PC-3 (cell line): Measurements from ENCODE around the gene LRRC75A.

Experiments
- EZH2phosphoT487 ChIP-seq: fragments of 300-600 bp; sonication (generic); IDR thresholded peaks from 2 replicates; pipeline ENCODE4 v1.6.1; 2018; ENCODE audit warnings: mild to moderate bottlenecking, antibody characterized with exemption, low read length, borderline replicate concordance
- TF ChIP-seq, protein P1 (sequence below): fragments of 300-600 bp; sonication (generic); conservative IDR thresholded peaks from 2 replicates; pipeline ENCODE4 v1.5.1; 2017; ENCODE audit warnings: antibody characterized with exemption, low read depth, mild to moderate bottlenecking, low read length

DNA sequence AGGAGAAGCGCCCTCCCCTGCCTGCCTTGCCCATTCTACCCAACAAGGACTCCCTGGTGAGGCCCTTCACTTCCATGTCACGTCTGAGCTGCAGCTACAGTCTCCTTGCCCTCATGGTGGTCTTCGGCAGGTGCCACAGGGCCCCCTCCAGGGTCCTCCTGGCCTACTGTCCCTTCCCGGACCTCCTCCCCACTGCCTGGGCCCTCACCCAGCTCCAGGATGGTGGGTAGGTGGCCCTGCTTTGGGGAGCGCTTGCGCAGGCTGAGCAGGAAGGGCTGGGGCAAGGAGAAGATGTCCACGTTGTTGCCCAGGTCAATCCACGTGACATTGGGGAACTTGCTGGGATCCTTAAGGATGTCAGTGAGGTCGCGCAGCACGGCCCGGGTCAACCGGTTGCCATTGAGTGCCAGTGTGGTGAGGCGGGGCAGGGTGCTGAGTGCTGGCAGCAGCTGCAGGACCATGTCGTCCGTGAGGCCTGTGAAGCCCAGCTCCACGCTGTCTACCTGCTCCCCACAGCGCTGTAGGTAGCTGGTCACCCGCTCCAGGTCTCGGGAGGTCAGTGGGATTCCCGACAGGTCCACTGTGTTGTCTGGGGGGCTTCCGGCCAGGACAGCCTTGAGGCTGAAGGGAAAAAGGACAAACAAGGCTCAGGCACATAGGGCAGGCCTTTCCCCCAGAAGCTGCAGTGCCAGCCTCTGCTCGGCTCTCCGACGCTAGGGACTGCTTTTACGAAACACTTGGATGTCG lies 48.3 kb downstream of the LRRC75A start:
- TF ChIP-seq, protein P1, sequence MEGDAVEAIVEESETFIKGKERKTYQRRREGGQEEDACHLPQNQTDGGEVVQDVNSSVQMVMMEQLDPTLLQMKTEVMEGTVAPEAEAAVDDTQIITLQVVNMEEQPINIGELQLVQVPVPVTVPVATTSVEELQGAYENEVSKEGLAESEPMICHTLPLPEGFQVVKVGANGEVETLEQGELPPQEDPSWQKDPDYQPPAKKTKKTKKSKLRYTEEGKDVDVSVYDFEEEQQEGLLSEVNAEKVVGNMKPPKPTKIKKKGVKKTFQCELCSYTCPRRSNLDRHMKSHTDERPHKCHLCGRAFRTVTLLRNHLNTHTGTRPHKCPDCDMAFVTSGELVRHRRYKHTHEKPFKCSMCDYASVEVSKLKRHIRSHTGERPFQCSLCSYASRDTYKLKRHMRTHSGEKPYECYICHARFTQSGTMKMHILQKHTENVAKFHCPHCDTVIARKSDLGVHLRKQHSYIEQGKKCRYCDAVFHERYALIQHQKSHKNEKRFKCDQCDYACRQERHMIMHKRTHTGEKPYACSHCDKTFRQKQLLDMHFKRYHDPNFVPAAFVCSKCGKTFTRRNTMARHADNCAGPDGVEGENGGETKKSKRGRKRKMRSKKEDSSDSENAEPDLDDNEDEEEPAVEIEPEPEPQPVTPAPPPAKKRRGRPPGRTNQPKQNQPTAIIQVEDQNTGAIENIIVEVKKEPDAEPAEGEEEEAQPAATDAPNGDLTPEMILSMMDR: no peak
- TF ChIP-seq EZH2phosphoT487: no peak
